Measurements from ENCODE around the gene GET4. TPM values are rescaled to one million over a fixed set of nuclear protein-coding genes. Genes with fewer than 3 reads are reported as not detected.

GET4 gene
- total RNA-seq, 1 experiment from 2014 or later = 44.8 TPM

DNA sequence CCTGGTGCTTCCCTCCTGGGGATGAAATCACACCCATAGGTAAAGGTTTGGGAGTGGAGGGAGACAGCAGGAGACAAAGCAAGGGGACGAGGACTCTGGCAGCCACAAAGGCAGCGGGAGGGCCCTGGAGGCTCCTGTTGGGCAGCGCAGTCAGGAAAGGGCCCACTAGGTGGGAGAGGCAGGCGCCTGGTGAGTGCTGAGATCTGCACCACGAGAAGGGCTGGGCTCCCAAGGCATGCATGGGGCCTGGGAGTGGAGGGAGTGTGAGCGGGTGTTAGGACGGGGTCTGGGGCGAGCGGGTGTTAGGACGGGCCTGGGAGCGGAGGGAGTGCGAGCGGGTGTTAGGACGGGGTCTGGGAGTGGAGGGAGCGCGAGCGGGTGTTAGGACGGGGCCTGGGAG, 13.0 kb downstream of the GET4 start:
- no peak overlapping the region for H3K4me2 ChIP-seq (ENCODE audit: low read length)
- H3K79me2 ChIP-seq (ENCODE audit: insufficient read depth, low read length) = peaks cover 52% of the 10 kb centered on the region
- no peak for TF ChIP-seq YY1 (IDR thresholded peaks at IDR 0.05; ENCODE audit: extremely low read depth, insufficient replicate concordance, low read depth, low read length)

DNA sequence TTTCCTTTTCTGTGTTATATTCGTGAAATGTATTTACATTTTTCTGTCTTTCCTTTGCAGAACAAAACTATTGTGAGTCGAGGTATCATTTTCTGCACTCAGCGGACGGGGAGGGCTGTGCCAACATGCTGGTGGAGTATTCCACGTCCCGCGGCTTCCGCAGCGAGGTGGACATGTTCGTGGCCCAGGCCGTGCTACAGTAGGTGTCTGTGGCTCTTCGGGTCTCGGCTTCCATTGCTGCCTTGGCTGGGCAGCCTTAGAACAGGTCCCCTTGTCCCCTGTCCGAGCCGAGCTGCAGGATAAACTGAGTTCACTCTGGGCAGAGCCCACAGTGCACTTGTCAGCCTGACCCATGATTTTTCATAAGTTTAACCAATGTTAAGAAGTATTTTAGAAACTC, 14.5 kb downstream of the GET4 start:
- H3K4me1 ChIP-seq (ENCODE audit: control insufficient read depth in 1 of 2, insufficient read depth in 2 of 2, low read length in 2 of 2) = no peaks in the 10 kb centered on the region
- BruUV-seq (replicated peaks) = no TSS peak
- H3K9me2 ChIP-seq (ENCODE audit: insufficient read depth) = no peaks in the 10 kb centered on the region
- no peaks in the 10 kb centered on the region for H3K27me3 ChIP-seq (ENCODE audit: insufficient read depth, low read length)
- CTCF ChIA-PET = no interaction called here
- H2AFZ ChIP-seq (ENCODE audit: low read depth, low read length, poor library complexity, severe bottlenecking) = no peak overlapping the region
- H3K4me2 ChIP-seq (ENCODE audit: low read length) = no peak overlapping the region
- no peaks in the 10 kb centered on the region for H4K20me1 ChIP-seq (ENCODE audit: insufficient read depth)
- POLR2A ChIA-PET = no interaction called here
- H3K4me3 ChIP-seq (replicated peaks in 1 of 2; ENCODE audit: low read depth in 1 of 2, low read length in 2 of 2) = no peak overlapping the region
- RAD21 ChIA-PET (ENCODE audit: low non-redundant PET in 1 of 2, low total read pairs in 2 of 2, uncharacterized antibody in 2 of 2, unreplicated experiment in 2 of 2) = no interaction called here
- peaks cover 4 to 27% of the 10 kb centered on the region in 2 experiments; a peak in 3 of 4 replicates for H3K36me3 ChIP-seq (ENCODE audit: control insufficient read depth in 1 of 2, insufficient read depth in 2 of 2, low read length in 2 of 2)
- ATAC-seq = no peak
- intact Hi-C loops (cut with micrococcal nuclease) = no loop called here
- H3K9me3 ChIP-seq (ENCODE audit: control insufficient read depth in 1 of 2, insufficient read depth in 1 of 2, low read depth in 1 of 2, low read length in 2 of 2) = no peaks in the 10 kb centered on the region
- no peak overlapping the region for H3K9ac ChIP-seq (ENCODE audit: low read length)
- no peak overlapping the region for H3K27ac ChIP-seq (ENCODE audit: low read depth, low read length)
- TF ChIP-seq, protein P1, sequence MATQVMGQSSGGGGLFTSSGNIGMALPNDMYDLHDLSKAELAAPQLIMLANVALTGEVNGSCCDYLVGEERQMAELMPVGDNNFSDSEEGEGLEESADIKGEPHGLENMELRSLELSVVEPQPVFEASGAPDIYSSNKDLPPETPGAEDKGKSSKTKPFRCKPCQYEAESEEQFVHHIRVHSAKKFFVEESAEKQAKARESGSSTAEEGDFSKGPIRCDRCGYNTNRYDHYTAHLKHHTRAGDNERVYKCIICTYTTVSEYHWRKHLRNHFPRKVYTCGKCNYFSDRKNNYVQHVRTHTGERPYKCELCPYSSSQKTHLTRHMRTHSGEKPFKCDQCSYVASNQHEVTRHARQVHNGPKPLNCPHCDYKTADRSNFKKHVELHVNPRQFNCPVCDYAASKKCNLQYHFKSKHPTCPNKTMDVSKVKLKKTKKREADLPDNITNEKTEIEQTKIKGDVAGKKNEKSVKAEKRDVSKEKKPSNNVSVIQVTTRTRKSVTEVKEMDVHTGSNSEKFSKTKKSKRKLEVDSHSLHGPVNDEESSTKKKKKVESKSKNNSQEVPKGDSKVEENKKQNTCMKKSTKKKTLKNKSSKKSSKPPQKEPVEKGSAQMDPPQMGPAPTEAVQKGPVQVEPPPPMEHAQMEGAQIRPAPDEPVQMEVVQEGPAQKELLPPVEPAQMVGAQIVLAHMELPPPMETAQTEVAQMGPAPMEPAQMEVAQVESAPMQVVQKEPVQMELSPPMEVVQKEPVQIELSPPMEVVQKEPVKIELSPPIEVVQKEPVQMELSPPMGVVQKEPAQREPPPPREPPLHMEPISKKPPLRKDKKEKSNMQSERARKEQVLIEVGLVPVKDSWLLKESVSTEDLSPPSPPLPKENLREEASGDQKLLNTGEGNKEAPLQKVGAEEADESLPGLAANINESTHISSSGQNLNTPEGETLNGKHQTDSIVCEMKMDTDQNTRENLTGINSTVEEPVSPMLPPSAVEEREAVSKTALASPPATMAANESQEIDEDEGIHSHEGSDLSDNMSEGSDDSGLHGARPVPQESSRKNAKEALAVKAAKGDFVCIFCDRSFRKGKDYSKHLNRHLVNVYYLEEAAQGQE (IDR thresholded peaks at IDR 0.05; ENCODE audit: low read depth) = no peak
- no peak for TF ChIP-seq POLR2A (IDR thresholded peaks at IDR 0.05; ENCODE audit: borderline replicate concordance, extremely low read depth, insufficient read depth, insufficient read length)
- TF ChIP-seq SRF (IDR thresholded peaks at IDR 0.05; ENCODE audit: low read depth) = no peak
- TF ChIP-seq ELF1 (IDR thresholded peaks at IDR 0.05; ENCODE audit: borderline replicate concordance, low read depth) = no peak
- TF ChIP-seq, protein P2, sequence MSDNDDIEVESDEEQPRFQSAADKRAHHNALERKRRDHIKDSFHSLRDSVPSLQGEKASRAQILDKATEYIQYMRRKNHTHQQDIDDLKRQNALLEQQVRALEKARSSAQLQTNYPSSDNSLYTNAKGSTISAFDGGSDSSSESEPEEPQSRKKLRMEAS (IDR thresholded peaks at IDR 0.05) = no peak
- TF ChIP-seq EGR1 (IDR thresholded peaks at IDR 0.05; ENCODE audit: low read depth) = no peak
- TF ChIP-seq, protein P3, sequence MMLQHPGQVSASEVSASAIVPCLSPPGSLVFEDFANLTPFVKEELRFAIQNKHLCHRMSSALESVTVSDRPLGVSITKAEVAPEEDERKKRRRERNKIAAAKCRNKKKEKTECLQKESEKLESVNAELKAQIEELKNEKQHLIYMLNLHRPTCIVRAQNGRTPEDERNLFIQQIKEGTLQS (IDR thresholded peaks at IDR 0.05) = no peak
- TF ChIP-seq, protein P4, sequence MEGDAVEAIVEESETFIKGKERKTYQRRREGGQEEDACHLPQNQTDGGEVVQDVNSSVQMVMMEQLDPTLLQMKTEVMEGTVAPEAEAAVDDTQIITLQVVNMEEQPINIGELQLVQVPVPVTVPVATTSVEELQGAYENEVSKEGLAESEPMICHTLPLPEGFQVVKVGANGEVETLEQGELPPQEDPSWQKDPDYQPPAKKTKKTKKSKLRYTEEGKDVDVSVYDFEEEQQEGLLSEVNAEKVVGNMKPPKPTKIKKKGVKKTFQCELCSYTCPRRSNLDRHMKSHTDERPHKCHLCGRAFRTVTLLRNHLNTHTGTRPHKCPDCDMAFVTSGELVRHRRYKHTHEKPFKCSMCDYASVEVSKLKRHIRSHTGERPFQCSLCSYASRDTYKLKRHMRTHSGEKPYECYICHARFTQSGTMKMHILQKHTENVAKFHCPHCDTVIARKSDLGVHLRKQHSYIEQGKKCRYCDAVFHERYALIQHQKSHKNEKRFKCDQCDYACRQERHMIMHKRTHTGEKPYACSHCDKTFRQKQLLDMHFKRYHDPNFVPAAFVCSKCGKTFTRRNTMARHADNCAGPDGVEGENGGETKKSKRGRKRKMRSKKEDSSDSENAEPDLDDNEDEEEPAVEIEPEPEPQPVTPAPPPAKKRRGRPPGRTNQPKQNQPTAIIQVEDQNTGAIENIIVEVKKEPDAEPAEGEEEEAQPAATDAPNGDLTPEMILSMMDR (IDR thresholded peaks at IDR 0.05 in 2 of 3, conservative IDR thresholded peaks at IDR 0.05 in 1 of 3; ENCODE audit: borderline replicate concordance in 1 of 3, insufficient read depth in 1 of 3, low read depth in 2 of 3, low read length in 2 of 3) = no peak
- TF ChIP-seq RAD21 (IDR thresholded peaks at IDR 0.05; ENCODE audit: low read depth) = no peak
- TF ChIP-seq ZNF274 (IDR thresholded peaks at IDR 0.05; ENCODE audit: low read depth, low read length) = no peak
- TF ChIP-seq JUND (IDR thresholded peaks at IDR 0.05) = no peak
- no peak for TF ChIP-seq ZFX (IDR thresholded peaks at IDR 0.05)
- no peak for TF ChIP-seq EZH2 (IDR thresholded peaks at IDR 0.05)
- TF ChIP-seq CBX3 (IDR thresholded peaks at IDR 0.05; ENCODE audit: low read depth) = no peak
- peaks cover 37% of the 10 kb centered on the region for H3K79me2 ChIP-seq (ENCODE audit: insufficient read depth, low read length)
- DNase-seq (ENCODE audit: low read depth, low spot score) = no peak

More for the DNA sequence above, 13.0 kb downstream of the GET4 start:
- Histone ChIP-seq H3K27me3 (ENCODE audit: insufficient read depth, low read length) (no peaks in the 10 kb centered on the region), H3K9me3 (ENCODE audit: control insufficient read depth in 1 of 2, insufficient read depth in 1 of 2, low read depth in 1 of 2, low read length in 2 of 2) (no peaks in the 10 kb centered on the region), H3K9ac (ENCODE audit: low read length) (no peak overlapping the region), H3K27ac (ENCODE audit: low read depth, low read length) (no peak overlapping the region), H3K36me3 (ENCODE audit: control insufficient read depth in 1 of 2, insufficient read depth in 2 of 2, low read length in 2 of 2) (peaks cover 4 to 19% of the 10 kb centered on the region in 2 experiments; a peak in 3 of 4 replicates), H4K20me1 (ENCODE audit: insufficient read depth) (no peaks in the 10 kb centered on the region), H3K4me3 (replicated peaks in 1 of 2; ENCODE audit: low read depth in 1 of 2, low read length in 2 of 2) (no peak overlapping the region), H3K9me2 (ENCODE audit: insufficient read depth) (no peaks in the 10 kb centered on the region), H2AFZ (ENCODE audit: low read depth, low read length, poor library complexity, severe bottlenecking) (no peak overlapping the region), H3K4me1 (ENCODE audit: control insufficient read depth in 1 of 2, insufficient read depth in 2 of 2, low read length in 2 of 2) (no peaks in the 10 kb centered on the region)
- no TSS peak for BruUV-seq (replicated peaks)
- POLR2A ChIA-PET = no interaction called here
- ATAC-seq (no peak), DNase-seq (ENCODE audit: low read depth, low spot score) (no peak)
- RAD21 ChIA-PET (ENCODE audit: low non-redundant PET in 1 of 2, low total read pairs in 2 of 2, uncharacterized antibody in 2 of 2, unreplicated experiment in 2 of 2) = no interaction called here
- intact Hi-C loops (cut with micrococcal nuclease) = no loop called here
- CTCF ChIA-PET = no interaction called here
